Pancreas (tissue), 10 donors: Measurements from ENCODE around the gene NXN. TPM values are rescaled to one million over a fixed set of nuclear protein-coding genes. Genes with fewer than 3 reads are reported as not detected.
A peak's percentile ranks its signal among the peaks of the same experiment; 100 is the strongest.

Source experiments
- ATAC-seq, 4 donors: fragments of 200-7000 bp; cut with Tn5 transposase; one replicate each; pipeline versions ENCODE4 v1.8.0 to v1.9.1; 2020; ENCODE audit warnings: mild to moderate bottlenecking in 4 of 4, moderate library complexity in 4 of 4
- DNase-seq, 6 donors: peaks; one replicate each; pipeline ENCODE4 v3.0.0-alpha.2; 2020
- FAIRE-seq: peaks from 2 replicates; lab custom pipeline; 2012; peaks lifted over from hg19 to GRCh38; lab: Jason Lieb, UNC
- H3K27ac ChIP-seq, 4 donors: fragments of 200-600 bp; sonication (generic); 1 replicate in 3 of 4; 2 replicates in 1 of 4; pipeline versions ENCODE4 v1.5.0 to v1.8.0; 2020
- H3K27me3 ChIP-seq, 4 donors: fragments of 200-600 bp; one replicate each; pipeline ENCODE4 v1.8.0; 2021
- H3K36me3 ChIP-seq, 3 donors: fragments of 200-600 bp; sonication (generic) in 1 of 3; one replicate each; pipeline versions ENCODE4 v1.5.0 to v1.8.0; 2020 to 2021
- H3K4me1 ChIP-seq, 3 donors: fragments of 200-600 bp; one replicate each; pipeline ENCODE4 v1.8.0; 2021
- H3K4me3 ChIP-seq, 4 donors: fragments of 200-600 bp; sonication (generic) in 2 of 4; one replicate each; pipeline versions ENCODE4 v1.5.0 to v1.8.0; 2020 to 2021
- H3K9me3 ChIP-seq, 4 donors: fragments of 200-600 bp; one replicate each; pipeline ENCODE4 v1.8.0; 2021
- WGBS, 2 donors: extraction: QIAGEN DNeasy Blood & Tissue Kit; methylation state at CpG; one replicate each; pipeline ENCODE4 v1.1.7; 2013; 5-methylcytosine and 5-hydroxymethylcytosine counted together
- intact Hi-C, 3 donors: fragments of 100-400 bp; cut with DNase I; formaldehyde crosslinking; loops; one replicate each; pipeline versions ENCODE4 v1.11.1 to v1.14.2; 2022
- polyA plus RNA-seq, 2 donors: library from polyadenylated mRNA; stranded (reverse); fragments of 200-250 nt; gene quantifications; one replicate each; pipeline ENCODE4 v1.2.3, GENCODE V29; 2013
- total RNA-seq, 6 donors: library from RNA; stranded (reverse); fragmentation: NEBNext Ultra II Directional in 4 of 6; extraction: Animal tissue kit (Norgen Biotek cat#: 25700) in 4 of 6; gene quantifications; one replicate each; pipeline versions ENCODE4 v1.2.1 to v1.2.4, GENCODE V29; 2021 to 2023
- TF ChIP-seq, protein P1 (sequence below), 4 donors: fragments of 200-600 bp; sonication (generic) in 3 of 4; IDR thresholded peaks; one replicate each; pipeline versions ENCODE4 v1.5.0 to v1.8.0; 2021; ENCODE audit warnings: antibody characterized with exemption in 4 of 4
- donor health status: healthy with polysubstance abuse.
- donor health status: DM: no; HTN: no; CAD: no; lungs with moderate emphysema.
- donor health status: DM: no; HTN: no; CAD: no.
- donor health status: control.
- donor health status: control.
- donor health status: Bipolar disorder and iron deficiency.
- donor health status: DM: yes; HTN: yes; CAD: no.
- donor health status: DM: no; HTN: no; CAD: no.
- donor health status: DM: no; HTN: no; CAD: no.
- donor health status: DM: yes; HTN: yes; CAD: no.

Gene NXN
- total and polyA plus RNA-seq, 8 donors = 17.4 to 35.0 (median 29.4) TPM

GRCh38 chr17:800446-801242 is 178.9 kb downstream of the NXN start:
- TF ChIP-seq, protein P1, sequence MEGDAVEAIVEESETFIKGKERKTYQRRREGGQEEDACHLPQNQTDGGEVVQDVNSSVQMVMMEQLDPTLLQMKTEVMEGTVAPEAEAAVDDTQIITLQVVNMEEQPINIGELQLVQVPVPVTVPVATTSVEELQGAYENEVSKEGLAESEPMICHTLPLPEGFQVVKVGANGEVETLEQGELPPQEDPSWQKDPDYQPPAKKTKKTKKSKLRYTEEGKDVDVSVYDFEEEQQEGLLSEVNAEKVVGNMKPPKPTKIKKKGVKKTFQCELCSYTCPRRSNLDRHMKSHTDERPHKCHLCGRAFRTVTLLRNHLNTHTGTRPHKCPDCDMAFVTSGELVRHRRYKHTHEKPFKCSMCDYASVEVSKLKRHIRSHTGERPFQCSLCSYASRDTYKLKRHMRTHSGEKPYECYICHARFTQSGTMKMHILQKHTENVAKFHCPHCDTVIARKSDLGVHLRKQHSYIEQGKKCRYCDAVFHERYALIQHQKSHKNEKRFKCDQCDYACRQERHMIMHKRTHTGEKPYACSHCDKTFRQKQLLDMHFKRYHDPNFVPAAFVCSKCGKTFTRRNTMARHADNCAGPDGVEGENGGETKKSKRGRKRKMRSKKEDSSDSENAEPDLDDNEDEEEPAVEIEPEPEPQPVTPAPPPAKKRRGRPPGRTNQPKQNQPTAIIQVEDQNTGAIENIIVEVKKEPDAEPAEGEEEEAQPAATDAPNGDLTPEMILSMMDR (IDR thresholded peaks at IDR 0.05) = no peak
- Histone ChIP-seq H3K36me3 (no peaks in the 10 kb centered on the region), H3K27me3 (no peaks in the 10 kb centered on the region), H3K4me3 (no peak overlapping the region), H3K4me1 (peaks cover 0 to 3% (median under 1%) of the 10 kb centered on the region in 3 donors), H3K27ac (no peak overlapping the region), H3K9me3 (no peaks in the 10 kb centered on the region)
- peak in 1 of 6 donors; percentile 62 for DNase-seq
- WGBS, 2 donors = 90% methylated on average over 39 of the region's 39 CpGs
- no peak for FAIRE-seq
- intact Hi-C loops = loop anchor here in 1 of 3 donors (10.0 kb wide), 1 partner anchor 64 kb away; no protein-coding TSS in a partner anchor
- ATAC-seq = no peak

GRCh38 chr17:799261-799660 is 180.3 kb downstream of the NXN start:
- intact Hi-C loops = loop anchor here (5.0 to 10.0 kb wide), 3 partner anchors 76 to 186 kb away; no protein-coding TSS in a partner anchor
- H3K27ac ChIP-seq = no peak overlapping the region
- DNase-seq (no peak), ATAC-seq (no peak), FAIRE-seq (no peak)
- H3K4me3 ChIP-seq = no peak overlapping the region
- H3K36me3 ChIP-seq = no peaks in the 10 kb centered on the region
- no peaks in the 10 kb centered on the region for H3K9me3 ChIP-seq
- WGBS, 2 donors = 88 to 89% methylated on average over 11 of the region's 11 CpGs
- TF ChIP-seq, protein P1 (IDR thresholded peaks at IDR 0.05) = no peak
- H3K4me1 ChIP-seq = peaks cover 4 to 12% (median 4%) of the 10 kb centered on the region in 3 donors
- H3K27me3 ChIP-seq = no peaks in the 10 kb centered on the region

- WGBS, 2 donors = 60 to 75% methylated on average over 11 of the region's 11 CpGs
- ATAC-seq (no peak), DNase-seq (no peak), FAIRE-seq (no peak)
- Histone ChIP-seq H3K4me1 (peaks cover 5 to 17% (median 9%) of the 10 kb centered on the region in 3 donors), H3K27me3 (no peaks in the 10 kb centered on the region), H3K36me3 (no peaks in the 10 kb centered on the region), H3K27ac (no peak overlapping the region), H3K9me3 (no peaks in the 10 kb centered on the region), H3K4me3 (no peak overlapping the region)
- TF ChIP-seq, protein P1 (IDR thresholded peaks at IDR 0.05) = no peak
- intact Hi-C loops = loop anchor here (5.0 to 10.0 kb wide), 3 partner anchors 77 to 187 kb away; no protein-coding TSS in a partner anchor
These were observed 181.3 kb downstream of the NXN start for GRCh38 chr17:798246-798645.

DNA sequence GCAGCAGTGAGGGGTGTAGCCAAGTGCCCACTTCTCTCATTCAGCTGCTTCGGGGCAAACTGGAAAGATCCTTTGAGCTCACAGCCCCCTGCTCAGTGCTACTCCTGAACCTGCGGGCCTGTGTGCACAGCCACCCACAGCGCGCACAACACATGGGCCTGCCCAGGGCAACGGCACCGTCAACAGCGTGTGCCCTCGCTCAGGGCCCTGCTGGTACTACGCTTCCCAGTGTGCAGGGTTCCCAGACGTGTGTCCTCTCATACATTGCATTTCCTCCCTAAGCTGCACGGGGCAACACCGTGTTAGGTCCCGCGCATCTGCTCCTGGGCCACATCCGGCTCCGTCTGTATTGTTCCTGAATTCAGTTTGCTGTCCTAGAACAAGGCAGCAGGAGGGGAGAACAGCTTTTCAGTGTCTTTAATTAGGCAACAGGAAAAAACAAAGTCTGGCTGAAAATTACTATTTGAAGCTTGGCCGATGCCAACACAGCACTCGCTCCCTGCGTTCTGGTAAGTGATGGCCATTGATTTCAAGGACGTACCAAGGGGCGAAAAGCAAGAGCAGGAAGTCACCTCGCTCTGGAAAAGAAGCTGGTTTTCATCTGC is 182.2 kb downstream of the NXN start:
- ATAC-seq (no peak), DNase-seq (no peak), FAIRE-seq (no peak)
- Histone ChIP-seq H3K27ac (no peak overlapping the region), H3K4me3 (no peak overlapping the region), H3K9me3 (no peaks in the 10 kb centered on the region), H3K36me3 (peaks cover 0 to 4% (median 0%) of the 10 kb centered on the region in 3 donors), H3K27me3 (no peaks in the 10 kb centered on the region), H3K4me1 (peaks cover 5 to 17% (median 9%) of the 10 kb centered on the region in 3 donors)
- TF ChIP-seq, protein P1 (IDR thresholded peaks at IDR 0.05) = no peak
- intact Hi-C loops = loop anchor here (5.0 to 10.0 kb wide), 3 partner anchors 77 to 187 kb away; no protein-coding TSS in a partner anchor
- WGBS, 2 donors = 87 to 89% methylated on average over 22 of the region's 22 CpGs
